ENCODE measurements around the gene KCNJ6.

Gene KCNJ6

GRCh38 chr21:37828556-37828955 lies 87.7 kb downstream of the KCNJ6 start:
- no peak for TF ChIP-seq CTCF (IDR thresholded peaks at IDR 0.05)

DNA sequence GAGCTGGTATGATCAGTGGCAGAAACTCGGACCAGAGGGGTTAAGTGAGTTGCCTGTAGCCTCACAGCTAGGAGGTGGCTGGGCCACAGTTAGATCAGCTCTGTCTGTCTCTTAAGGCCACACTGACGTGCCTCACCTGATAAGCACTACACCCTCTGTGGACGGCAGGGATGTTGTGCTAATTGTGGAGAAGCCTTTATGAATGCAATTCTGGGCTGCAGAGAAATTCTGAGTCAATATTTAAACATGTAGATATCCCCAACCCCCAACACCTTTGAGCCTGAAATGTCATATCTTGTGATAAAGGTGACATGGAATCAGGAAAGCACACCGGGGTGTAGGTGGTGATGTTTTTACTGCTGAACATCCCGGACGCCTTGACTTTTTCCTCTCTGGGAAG lies 88.3 kb downstream of the KCNJ6 start:
- TF ChIP-seq CTCF (IDR thresholded peaks at IDR 0.05): no peak

- TF ChIP-seq CTCF (IDR thresholded peaks at IDR 0.05): no peak
Measured at GRCh38 chr21:37821786-37822450, 94.3 kb downstream of the KCNJ6 start.

- TF ChIP-seq CTCF (IDR thresholded peaks at IDR 0.05): no peak
Measured at GRCh38 chr21:37821092-37821491, 95.2 kb downstream of the KCNJ6 start.

DNA sequence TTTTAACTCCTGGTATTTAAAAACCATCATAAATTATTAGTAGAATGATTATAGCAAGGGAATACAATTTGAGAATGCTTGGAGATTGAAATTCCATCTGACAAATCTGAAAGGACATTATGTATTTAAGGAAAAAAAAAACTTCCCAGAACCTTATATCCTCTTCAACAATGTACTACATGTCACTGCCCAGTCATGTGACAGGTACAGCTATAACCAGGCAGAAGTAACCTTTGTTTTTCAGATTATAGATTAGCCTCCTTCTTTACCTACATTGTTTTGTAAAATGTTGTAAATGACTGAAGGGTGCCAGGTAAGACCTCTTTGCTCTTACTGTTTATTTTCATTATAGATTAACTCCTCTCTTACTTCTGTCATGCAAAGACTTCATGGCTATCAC lies 96.9 kb downstream of the KCNJ6 start:
- no peak for TF ChIP-seq CTCF (IDR thresholded peaks at IDR 0.05)

DNA sequence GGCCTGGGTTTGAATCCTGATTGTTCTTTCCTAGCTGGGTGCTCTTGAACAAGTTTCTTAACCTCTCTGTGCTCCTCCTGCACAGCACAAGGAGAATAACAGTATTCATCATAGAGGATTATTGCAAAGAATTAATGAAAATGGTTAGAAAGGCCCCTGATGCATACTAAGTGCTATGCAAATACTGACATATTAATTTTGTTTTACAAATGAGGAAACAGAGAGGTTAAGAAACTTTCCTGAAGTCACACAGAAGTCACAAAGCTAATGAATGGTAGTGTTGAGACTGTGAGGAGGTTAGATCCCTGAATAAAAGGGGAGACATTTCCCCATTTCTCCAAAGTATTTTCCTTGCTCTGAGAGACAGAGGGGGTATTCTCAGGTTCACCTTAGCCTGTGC lies 99.0 kb downstream of the KCNJ6 start:
- TF ChIP-seq CTCF (IDR thresholded peaks at IDR 0.05): no peak

DNA sequence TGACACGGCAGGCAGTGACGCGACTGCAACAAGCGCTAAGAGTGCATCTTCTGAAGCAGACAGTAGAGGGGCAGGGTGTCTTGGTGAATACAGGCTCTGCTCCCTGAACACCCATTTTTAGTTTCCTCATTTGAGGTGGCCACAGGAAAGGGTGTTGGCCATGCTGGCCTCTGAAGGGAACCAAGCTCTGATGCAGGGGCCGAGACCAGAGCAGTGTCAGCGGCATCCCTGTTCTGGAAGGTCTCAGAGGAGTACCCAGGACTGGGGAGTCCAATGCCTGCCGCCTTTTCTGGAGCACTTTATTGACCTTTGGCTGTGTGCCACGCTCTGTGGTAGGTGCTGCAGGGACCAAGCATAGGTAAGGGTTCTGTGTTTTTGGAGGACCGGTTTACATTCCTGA lies 100.4 kb downstream of the KCNJ6 start:
- no peak for TF ChIP-seq CTCF (IDR thresholded peaks at IDR 0.05)

GRCh38 chr21:37811711-37812110 lies 104.5 kb downstream of the KCNJ6 start:
- TF ChIP-seq CTCF (IDR thresholded peaks at IDR 0.05): no peak

All from LNCAP (cell line).